GM23338 (cell line): ENCODE results near the gene ZCCHC14. TPM values are rescaled to one million over a fixed set of nuclear protein-coding genes. Genes with fewer than 3 reads are reported as not detected.

Source experiments
- ATAC-seq: fragments of 200-7000 bp; cut with Tn5 transposase; 3 replicates; pipeline ENCODE4 v1.9.1; 2020
- DNase-seq: peaks from one replicate; pipeline ENCODE4 v3.0.0-alpha.2; 2015; ENCODE audit warnings: low spot score
- H2AFZ ChIP-seq: fragments of 200-600 bp; sonication (generic); 2 replicates; pipeline ENCODE4 v1.8.0; 2016; ENCODE audit warnings: antibody characterized with exemption, mild to moderate bottlenecking, moderate library complexity
- H3F3A ChIP-seq: fragments of 200-600 bp; sonication (generic); replicated peaks from 2 replicates; pipeline ENCODE4 v1.8.0; 2017; ENCODE audit warnings: antibody characterized with exemption, mixed run types, low read depth
- H3K27ac ChIP-seq: fragments of 200-600 bp; sonication (generic); 2 replicates; pipeline ENCODE4 v1.6.1; 2016; ENCODE audit warnings: low read depth
- H3K27me3 ChIP-seq: fragments of 200-600 bp; sonication (generic); 2 replicates; pipeline ENCODE4 v1.8.0; 2016; ENCODE audit warnings: mild to moderate bottlenecking, mixed run types, moderate library complexity; ENCODE audit not compliant: insufficient read depth
- H3K36me3 ChIP-seq: fragments of 200-600 bp; sonication (generic); 2 replicates; pipeline ENCODE4 v1.8.0; 2016; ENCODE audit warnings: mild to moderate bottlenecking; ENCODE audit not compliant: insufficient read depth
- H3K4me1 ChIP-seq: fragments of 200-600 bp; sonication (generic); 2 replicates; pipeline ENCODE4 v1.8.0; 2016; ENCODE audit warnings: mild to moderate bottlenecking, moderate library complexity; ENCODE audit not compliant: insufficient read depth
- H3K4me2 ChIP-seq: fragments of 200-600 bp; sonication (generic); 2 replicates; pipeline ENCODE4 v1.7.1; 2017; ENCODE audit warnings: mixed run types
- H3K4me3 ChIP-seq: fragments of 200-600 bp; sonication (generic); 2 replicates; pipeline ENCODE4 v1.6.1; 2016; ENCODE audit warnings: mixed run types
- H3K79me2 ChIP-seq: fragments of 200-600 bp; sonication (generic); replicated peaks from 2 replicates; pipeline ENCODE4 v1.8.0; 2017; ENCODE audit warnings: mild to moderate bottlenecking; ENCODE audit not compliant: insufficient read depth
- H3K9me2 ChIP-seq: fragments of 200-600 bp; sonication (generic); 2 replicates; pipeline ENCODE4 v1.8.0; 2017; ENCODE audit not compliant: insufficient read depth
- H4K20me1 ChIP-seq: fragments of 200-600 bp; sonication (generic); replicated peaks from 2 replicates; pipeline ENCODE4 v1.8.0; 2017; ENCODE audit warnings: mild to moderate bottlenecking; ENCODE audit not compliant: insufficient read depth
- H3K27ac Mint-ChIP-seq: 2 replicates; pipeline ENCODE4 v1.8.0; 2020; ENCODE audit warnings: inconsistent platforms, mild to moderate bottlenecking, moderate library complexity, mixed read lengths
- H3K27me3 Mint-ChIP-seq: 3 replicates; pipeline ENCODE4 v1.8.0; 2022; ENCODE audit warnings: low read depth, mild to moderate bottlenecking, moderate library complexity, mixed read lengths, inconsistent platforms; ENCODE audit not compliant: insufficient read depth, poor library complexity
- H3K36me3 Mint-ChIP-seq: 3 replicates; pipeline ENCODE4 v1.8.0; 2021; ENCODE audit warnings: low read depth, mild to moderate bottlenecking, inconsistent platforms, moderate library complexity, mixed read lengths
- H3K4me1 Mint-ChIP-seq: 3 replicates; pipeline ENCODE4 v1.8.0; 2020; ENCODE audit warnings: mild to moderate bottlenecking, inconsistent platforms, mixed read lengths
- H3K4me3 Mint-ChIP-seq: 3 replicates; pipeline ENCODE4 v1.8.0; 2021; ENCODE audit warnings: moderate library complexity, mild to moderate bottlenecking, inconsistent platforms, mixed read lengths
- H3K9me3 Mint-ChIP-seq: 3 replicates; pipeline ENCODE4 v1.8.0; 2020; ENCODE audit warnings: moderate library complexity, mild to moderate bottlenecking, inconsistent platforms, mixed read lengths
- CREB1 ChIP-seq: fragments of 250-450 bp; sonication (Bioruptor Pico); IDR thresholded peaks from 2 replicates; pipeline ENCODE4 v1.5.0; 2020; ENCODE audit warnings: low read depth, mild to moderate bottlenecking, moderate library complexity
- CTCF ChIP-seq, 2 experiments: fragments of 200-600 bp in 1 of 2; sonication (generic) in 1 of 2; conservative IDR thresholded peaks; 2 replicates each; pipeline versions ENCODE4 v1.5.1 to v1.6.1; 2016 to 2017; ENCODE audit warnings: antibody characterized with exemption in 2 of 2, low read depth in 2 of 2, mild to moderate bottlenecking in 2 of 2, moderate library complexity in 1 of 2
- ETS1 ChIP-seq: IDR thresholded peaks from 2 replicates; pipeline ENCODE4 v1.6.1; 2016; ENCODE audit warnings: antibody characterized with exemption
- EZH2 ChIP-seq: fragments of 200-600 bp; sonication (generic); IDR thresholded peaks from one replicate; pipeline ENCODE4 v1.8.0; 2017; ENCODE audit warnings: antibody characterized with exemption, mild to moderate bottlenecking, low read depth; ENCODE audit not compliant: unreplicated experiment
- EZH2phosphoT487 ChIP-seq: fragments of 200-600 bp; sonication (generic); IDR thresholded peaks from one replicate; pipeline ENCODE4 v1.8.1; 2018; ENCODE audit warnings: antibody characterized with exemption; ENCODE audit not compliant: unreplicated experiment
- JUNB ChIP-seq: IDR thresholded peaks from one replicate; pipeline ENCODE4 v1.6.1; 2016; ENCODE audit warnings: antibody characterized with exemption; ENCODE audit not compliant: unreplicated experiment
- NANOG ChIP-seq: IDR thresholded peaks from 2 replicates; pipeline ENCODE4 v1.6.1; 2016; ENCODE audit warnings: antibody characterized with exemption, borderline replicate concordance
- POLR2AphosphoS5 ChIP-seq: IDR thresholded peaks from 2 replicates; pipeline ENCODE4 v1.6.1; 2016; ENCODE audit warnings: antibody characterized with exemption, low read depth
- REST ChIP-seq: IDR thresholded peaks from one replicate; pipeline ENCODE4 v1.6.1; 2018; ENCODE audit warnings: antibody characterized with exemption; ENCODE audit not compliant: unreplicated experiment
- STAT1 ChIP-seq: IDR thresholded peaks from one replicate; pipeline ENCODE4 v1.6.1; 2016; ENCODE audit warnings: antibody characterized with exemption; ENCODE audit not compliant: unreplicated experiment
- ZNF114 ChIP-seq: fragments of 250-450 bp; sonication (Bioruptor Pico); IDR thresholded peaks from 2 replicates; pipeline ENCODE4 v1.5.0; 2020; ENCODE audit warnings: mild to moderate bottlenecking, moderate library complexity
- ZNF331 ChIP-seq: fragments of 250-450 bp; sonication (Bioruptor Pico); IDR thresholded peaks from 2 replicates; pipeline ENCODE4 v1.5.0; 2020; ENCODE audit warnings: low read depth, mild to moderate bottlenecking, moderate library complexity
- ZNF462 ChIP-seq: fragments of 250-450 bp; sonication (Bioruptor Pico); IDR thresholded peaks from 2 replicates; pipeline ENCODE4 v1.5.0; 2020; ENCODE audit warnings: mild to moderate bottlenecking, moderate library complexity
- polyA plus RNA-seq: library from polyadenylated mRNA; unstranded; fragments of >200 nt; fragmentation: Nextera tagmentation; extraction: Ambion mirVana; gene quantifications from 2 replicates; pipeline ENCODE4 v1.2.1, GENCODE V29; 2016
- total RNA-seq: library from RNA; depleted of rRNA; stranded (reverse); fragments of >200 nt; shearing (Covaris generic); gene quantifications from 2 replicates; pipeline ENCODE4 v1.2.3, GENCODE V29; 2014

The ZCCHC14 gene
- total and polyA plus RNA-seq, 2 experiments from 2014 or later, result 6.8 to 22.4 TPM

- peaks cover 16% of the 10 kb centered on the region for H3K27me3 Mint-ChIP-seq
- ATAC-seq (no peak), DNase-seq (no peak)
- peaks cover 14% of the 10 kb centered on the region for H3K4me1 Mint-ChIP-seq
- no peak overlapping the region for H3K4me3 Mint-ChIP-seq
- Histone ChIP-seq H3K79me2 (peaks cover 72% of the 10 kb centered on the region), H3K36me3 (no peaks in the 10 kb centered on the region; the same call in 1 of the 2 replicates), H3K9me2 (no peaks in the 10 kb centered on the region), H3K4me3 (no peak overlapping the region), H3F3A (0 out of 2 replicates have a peak, but pooled peaks cover 10% of the 10 kb centered on the region), H4K20me1 (peaks cover 32% of the 10 kb centered on the region), H2AFZ (no peak overlapping the region), H3K4me2 (no peak overlapping the region), H3K27me3 (no peaks in the 10 kb centered on the region), H3K4me1 (peaks cover 7% of the 10 kb centered on the region; the same call in 1 of the 2 replicates), H3K27ac (no peak overlapping the region)
- H3K9me3 Mint-ChIP-seq, result peaks cover 6% of the 10 kb centered on the region; the same call in 2 of the 3 replicates
- no peak for TF ChIP-seq STAT1
- TF ChIP-seq ZNF331 (CRISPR knock-in tag), result no peak
- TF ChIP-seq POLR2AphosphoS5, result no peak
- TF ChIP-seq CTCF (conservative IDR thresholded peaks at IDR 0.05; ENCODE audit: low read depth in 2 of 2), result no peak
- no peak for TF ChIP-seq NANOG
- TF ChIP-seq JUNB, result no peak
- no peak for TF ChIP-seq EZH2phosphoT487
- TF ChIP-seq CREB1, result no peak
- no peak for TF ChIP-seq ZNF462 (CRISPR knock-in tag)
- no peak for TF ChIP-seq ZNF114 (CRISPR knock-in tag)
- TF ChIP-seq EZH2, result no peak
- no peak for TF ChIP-seq ETS1
- no peak for TF ChIP-seq REST
- H3K36me3 Mint-ChIP-seq, result peaks cover 13% of the 10 kb centered on the region; the same call in 2 of the 3 replicates
- no peak overlapping the region for H3K27ac Mint-ChIP-seq
Measured at GRCh38 chr16:87380403-87380802, 112.4 kb downstream of the ZCCHC14 start.
